Lung (tissue), 12 donors: ENCODE measurements around the gene AOAH. TPM values are rescaled to one million over a fixed set of nuclear protein-coding genes. Genes with fewer than 3 reads are reported as not detected.

Experiments
- ATAC-seq: fragments of 200-7000 bp; cut with Tn5 transposase; one replicate; pipeline ENCODE4 v1.9.1; 2020; ENCODE audit warnings: moderate number of reproducible peaks; ENCODE audit not compliant: insufficient read depth, low FRiP score
- DNase-seq, 3 donors: peaks; one replicate each; pipeline ENCODE4 v3.0.0-alpha.2; 2013 to 2017
- H3K27ac ChIP-seq, 2 donors: one replicate each; pipeline ENCODE4 v1.5.1; 2013; ENCODE audit warnings: mild to moderate bottlenecking in 2 of 2, moderate library complexity in 2 of 2, control low read depth in 1 of 2, inconsistent platforms in 1 of 2, low read depth in 1 of 2, low read length in 1 of 2
- H3K27me3 ChIP-seq, 3 donors: one replicate each; pipeline ENCODE4 v1.5.1; 2013; ENCODE audit warnings: low read length in 2 of 3; ENCODE audit not compliant: control insufficient read depth in 3 of 3, insufficient read depth in 3 of 3
- H3K36me3 ChIP-seq, 4 donors: one replicate each; pipeline ENCODE4 v1.5.1; 2013; ENCODE audit warnings: low read length in 4 of 4, mild to moderate bottlenecking in 1 of 4, moderate library complexity in 1 of 4; ENCODE audit not compliant: control insufficient read depth in 4 of 4, insufficient read depth in 4 of 4
- H3K4me1 ChIP-seq, 5 donors: one replicate each; pipeline ENCODE4 v1.5.1; 2013; ENCODE audit warnings: low read length in 5 of 5, mild to moderate bottlenecking in 2 of 5, moderate library complexity in 1 of 5; ENCODE audit not compliant: control insufficient read depth in 5 of 5, insufficient read depth in 5 of 5
- H3K4me3 ChIP-seq: one replicate; pipeline ENCODE4 v1.5.1; 2013; ENCODE audit warnings: mild to moderate bottlenecking, control low read depth, moderate library complexity
- H3K9ac ChIP-seq, 2 donors: one replicate each; pipeline ENCODE4 v1.5.1; 2013; ENCODE audit warnings: low read length in 2 of 2, control low read depth in 1 of 2; ENCODE audit not compliant: insufficient read depth in 1 of 2
- H3K9me3 ChIP-seq, 4 donors: one replicate each; pipeline ENCODE4 v1.5.1; 2013; ENCODE audit warnings: low read length in 3 of 4, mild to moderate bottlenecking in 1 of 4, moderate library complexity in 1 of 4; ENCODE audit not compliant: control insufficient read depth in 4 of 4, insufficient read depth in 3 of 4
- CTCF ChIP-seq: IDR thresholded peaks from 2 replicates; pipeline ENCODE4 v1.5.1; 2012; ENCODE audit warnings: mild to moderate bottlenecking; ENCODE audit errors: control extremely low read depth, extremely low read depth
- WGBS, 2 donors: extraction: QIAGEN DNeasy Blood & Tissue Kit; methylation state at CpG; one replicate each; pipeline ENCODE4 v1.1.7; 2013; 5-methylcytosine and 5-hydroxymethylcytosine counted together
- polyA plus RNA-seq, 2 donors: library from polyadenylated mRNA; stranded (reverse); fragments of 200-250 nt; gene quantifications; one replicate each; pipeline ENCODE4 v1.2.1, GENCODE V29; 2013
- total RNA-seq, 2 donors: library from RNA; depleted of rRNA in 1 of 2; stranded (reverse); fragments of >200 nt in 1 of 2; gene quantifications; one replicate each; pipeline ENCODE4 v1.2.1, GENCODE V29; 2014 to 2021
- donor health status: control.
- donor health status: control.
- donor health status: Bipolar disorder and iron deficiency.
- donor health status: healthy.
- donor health status: DM: yes; HTN: yes; CAD: no.

AOAH gene
- total and polyA plus RNA-seq, 4 donors: 4.7 to 36.4 (median 29.0) TPM

GRCh38 chr7:36683111-36683510 is 41.2 kb downstream of the AOAH start:
- Histone ChIP-seq H3K27ac (no peak overlapping the region), H3K9me3 (no peaks in the 10 kb centered on the region), H3K4me1 (peaks cover 0 to 2% (median 0%) of the 10 kb centered on the region in 5 donors), H3K36me3 (no peaks in the 10 kb centered on the region), H3K27me3 (no peaks in the 10 kb centered on the region), H3K9ac (no peak overlapping the region), H3K4me3 (no peak overlapping the region)
- TF ChIP-seq CTCF: no peak
- 85 to 89% methylated on average over 1 of the region's 1 CpG for WGBS, 2 donors
- ATAC-seq: no peak
- DNase-seq: no peak

DNA sequence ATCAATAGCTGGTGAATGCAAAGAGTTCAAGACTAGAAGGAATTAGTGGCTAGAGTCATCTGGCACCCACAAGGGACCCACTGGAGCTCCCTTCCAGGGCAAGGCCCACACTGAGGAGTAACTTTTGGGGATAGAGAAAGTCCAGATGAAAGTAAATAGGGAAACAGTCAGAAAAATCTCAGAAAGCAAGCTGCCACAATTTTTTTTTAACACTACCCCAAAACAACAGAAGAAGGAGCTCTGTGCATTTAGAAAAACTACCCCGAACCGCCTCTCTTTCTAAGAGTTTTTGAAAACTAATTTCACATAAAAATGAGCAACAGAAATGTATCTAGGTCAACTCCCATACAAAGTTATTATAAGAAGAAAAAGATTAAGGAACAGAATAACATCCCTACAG is 42.2 kb downstream of the AOAH start:
- Histone ChIP-seq H3K4me3 (no peak overlapping the region), H3K4me1 (peaks cover 0 to 3% (median 0%) of the 10 kb centered on the region in 5 donors), H3K27ac (no peak overlapping the region), H3K9ac (no peak overlapping the region), H3K27me3 (no peaks in the 10 kb centered on the region), H3K36me3 (no peaks in the 10 kb centered on the region), H3K9me3 (no peaks in the 10 kb centered on the region)
- ATAC-seq: no peak
- no peak for DNase-seq
- 89 to 96% methylated on average over 2 of the region's 2 CpGs for WGBS, 2 donors
- no peak for TF ChIP-seq CTCF

- Histone ChIP-seq H3K4me1 (peaks cover 0 to 3% (median 0%) of the 10 kb centered on the region in 5 donors), H3K36me3 (no peaks in the 10 kb centered on the region), H3K27ac (no peak overlapping the region), H3K4me3 (no peak overlapping the region), H3K9ac (no peak overlapping the region), H3K9me3 (no peaks in the 10 kb centered on the region), H3K27me3 (no peaks in the 10 kb centered on the region)
- 73 to 90% methylated on average over 2 of the region's 2 CpGs for WGBS, 2 donors
- DNase-seq (no peak), ATAC-seq (no peak)
- TF ChIP-seq CTCF: no peak
Observed at GRCh38 chr7:36677769-36678437, 46.4 kb downstream of the AOAH start.

DNA sequence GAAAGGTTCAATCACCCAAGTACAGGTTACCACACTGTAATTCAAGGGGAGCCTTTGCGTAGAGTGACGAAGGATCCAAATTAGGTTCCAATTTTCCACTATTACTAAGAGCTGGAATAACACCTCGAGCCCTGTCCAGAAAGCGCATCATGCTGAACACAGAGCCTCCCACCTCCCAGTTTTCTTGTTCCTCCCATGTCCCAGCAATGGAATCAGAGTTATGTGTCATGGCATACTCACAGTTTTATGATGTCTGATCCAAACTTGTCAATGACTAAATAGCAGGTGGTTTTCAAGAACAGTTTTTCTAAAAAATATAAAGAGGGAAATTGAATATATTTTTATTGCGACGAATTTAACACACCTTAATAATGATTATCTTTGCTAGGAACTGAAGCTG is 50.6 kb downstream of the AOAH start:
- no peak for TF ChIP-seq CTCF
- H3K36me3 ChIP-seq: no peaks in the 10 kb centered on the region
- no peak overlapping the region for H3K9ac ChIP-seq
- WGBS, 2 donors: 96% methylated on average over 6 of the region's 6 CpGs
- no peaks in the 10 kb centered on the region for H3K27me3 ChIP-seq
- H3K4me1 ChIP-seq: peaks cover 0 to 3% (median 0%) of the 10 kb centered on the region in 5 donors
- H3K9me3 ChIP-seq: no peaks in the 10 kb centered on the region
- H3K27ac ChIP-seq: no peak overlapping the region
- no peak overlapping the region for H3K4me3 ChIP-seq
- ATAC-seq (no peak), DNase-seq (no peak)
